Kidney glomerular epithelial cell (primary cell): ENCODE data around the gene CORO6.
"Not testable (repeated sequence)": the region's sequence is repeated elsewhere in the genome, so short reads cannot be mapped to it uniquely, and the experiment has no call there.

Experiments
- DNase-seq: peaks from one replicate; lab custom pipeline; 2025; lab: John Stamatoyannopoulos, UW

The CORO6 gene

GRCh38 chr17:29622337-29623282 is at the start of gene CORO6:
CORO6 (minus strand) TSS chr17:29622912; CDS start chr17:29621421, 1,491 bp downstream.
- DNase-seq: peak; percentile 29

GRCh38 chr17:29671661-29672060 is 48.9 kb upstream of the CORO6 start:
- no peak for DNase-seq

- DNase-seq: no peak
These were observed 46.6 kb upstream of the CORO6 start for GRCh38 chr17:29669266-29669665.

- DNase-seq: no peak
These were observed 45.3 kb upstream of the CORO6 start for GRCh38 chr17:29667969-29668368.

- no peak for DNase-seq
These were observed 42.7 kb upstream of the CORO6 start for GRCh38 chr17:29665481-29665810.

GRCh38 chr17:29664743-29665480 is 42.2 kb upstream of the CORO6 start:
- DNase-seq: no peak

GRCh38 chr17:29663155-29663554 is 40.4 kb upstream of the CORO6 start:
- peak; percentile 7 for DNase-seq

GRCh38 chr17:29661213-29661612 is 38.5 kb upstream of the CORO6 start:
- no peak for DNase-seq

- no peak for DNase-seq
These were observed 36.4 kb upstream of the CORO6 start for GRCh38 chr17:29659155-29659554.

GRCh38 chr17:29655323-29655722 is 32.6 kb upstream of the CORO6 start:
- no peak for DNase-seq

GRCh38 chr17:29653995-29654714 is 31.4 kb upstream of the CORO6 start:
- no peak for DNase-seq

- DNase-seq: no peak
These were observed 30.3 kb upstream of the CORO6 start for GRCh38 chr17:29652976-29653375.

- DNase-seq: not testable (repeated sequence)
These were observed 29.2 kb upstream of the CORO6 start for GRCh38 chr17:29651913-29652312.

- DNase-seq: no peak
These were observed 27.7 kb upstream of the CORO6 start for GRCh38 chr17:29650396-29650795.

- DNase-seq: no peak
These were observed 26.6 kb upstream of the CORO6 start for GRCh38 chr17:29649359-29649758.

- no peak for DNase-seq
These were observed 25.3 kb upstream of the CORO6 start for GRCh38 chr17:29648005-29648404.

GRCh38 chr17:29645515-29646051 is 22.9 kb upstream of the CORO6 start:
- DNase-seq: no peak

GRCh38 chr17:29643817-29644160 is 21.1 kb upstream of the CORO6 start:
- no peak for DNase-seq

GRCh38 chr17:29642171-29642611 is 19.5 kb upstream of the CORO6 start:
- no peak for DNase-seq

GRCh38 chr17:29640981-29641642 is 18.4 kb upstream of the CORO6 start:
- DNase-seq: no peak

- no peak for DNase-seq
These were observed 17.7 kb upstream of the CORO6 start for GRCh38 chr17:29640413-29640812.

- no peak for DNase-seq
These were observed 11.2 kb upstream of the CORO6 start for GRCh38 chr17:29633886-29634285.
